Endothelial cell of umbilical vein (primary cell): ENCODE results near the gene SLC33A1. TPM values are rescaled to one million over a fixed set of nuclear protein-coding genes. Genes with fewer than 3 reads are reported as not detected.
"Not testable (repeated sequence)": the region's sequence is repeated elsewhere in the genome, so short reads cannot be mapped to it uniquely, and the experiment has no call there.

Source experiments
- BruUV-seq: library from RNA; stranded (reverse); fragments of 400-500 nt; replicated peaks from 2 replicates; lab custom pipeline; 2021; lab: Mats Ljungman, UMichigan
- CTCF ChIA-PET: fragments of 300-600, 350-600 bp; sonication (Branson Sonifier 250); formaldehyde crosslinking; loops from one replicate; lab custom pipeline; 2021; ENCODE audit warnings: antibody characterized with exemption, inconsistent platforms; lab: Charles Lee
- POLR2A ChIA-PET: fragments of 300-600, 350-600 bp; sonication (Branson Sonifier 250); formaldehyde crosslinking; loops from one replicate; lab custom pipeline; 2021; ENCODE audit warnings: antibody characterized with exemption, inconsistent platforms; lab: Charles Lee
- DNase-seq: peaks from one replicate; pipeline ENCODE4 v3.0.0-alpha.2; 2011; ENCODE audit warnings: low read depth, low spot score
- FAIRE-seq: peaks from 2 replicates; lab custom pipeline; 2011; peaks lifted over from hg19 to GRCh38; lab: Jason Lieb, UNC
- H2AFZ ChIP-seq: 2 replicates; pipeline ENCODE4 v1.6.0; 2012; ENCODE audit warnings: low read depth, low read length, control low read depth, inconsistent platforms
- H3K27ac ChIP-seq: 2 replicates; pipeline ENCODE4 v1.5.1; 2011; ENCODE audit warnings: low read depth, mild to moderate bottlenecking, control low read depth, low read length, moderate library complexity; ENCODE audit not compliant: insufficient read depth
- H3K27me3 ChIP-seq, 2 experiments: 2 replicates each; pipeline versions ENCODE4 v1.6.0 to v1.6.1; 2011; ENCODE audit warnings: low read length in 2 of 2, mixed read lengths in 1 of 2; ENCODE audit not compliant: control insufficient read depth in 2 of 2, insufficient read depth in 2 of 2
- H3K36me3 ChIP-seq, 2 experiments: 2 replicates in 1 of 2; 3 replicates in 1 of 2; pipeline ENCODE4 v1.5.1; 2011; ENCODE audit warnings: low read length in 2 of 2, mild to moderate bottlenecking in 1 of 2, moderate library complexity in 1 of 2; ENCODE audit not compliant: control insufficient read depth in 2 of 2, insufficient read depth in 2 of 2; ENCODE audit errors: extremely low read depth in 1 of 2
- H3K4me1 ChIP-seq: 3 replicates; pipeline ENCODE4 v1.5.1; 2011; ENCODE audit warnings: mild to moderate bottlenecking, low read length; ENCODE audit not compliant: control insufficient read depth, insufficient read depth; ENCODE audit errors: extremely low read depth
- H3K4me2 ChIP-seq: 2 replicates; pipeline ENCODE4 v1.6.1; 2011; ENCODE audit warnings: low read length, control low read depth, mixed read lengths; ENCODE audit not compliant: insufficient read depth
- H3K4me3 ChIP-seq, 3 experiments: fragments of 200-600 bp in 1 of 3; sonication (generic), shearing (Covaris generic) in 1 of 3; replicated peaks in 1 of 3; 2 replicates each; pipeline ENCODE4 v1.5.1; 2011 to 2016; ENCODE audit warnings: control low read depth in 3 of 3, low read length in 3 of 3, mild to moderate bottlenecking in 2 of 3, inconsistent platforms in 1 of 3, low read depth in 1 of 3, moderate library complexity in 1 of 3; ENCODE audit not compliant: insufficient read depth in 1 of 3
- H3K79me2 ChIP-seq: 2 replicates; pipeline ENCODE4 v1.6.0; 2012; ENCODE audit warnings: low read length, inconsistent platforms; ENCODE audit not compliant: control insufficient read depth, insufficient read depth
- H3K9ac ChIP-seq: replicated peaks from 2 replicates; pipeline ENCODE3; 2011; ENCODE audit warnings: low read length, control low read depth; ENCODE audit not compliant: insufficient read depth; ENCODE audit errors: extremely low read depth
- H3K9me1 ChIP-seq: replicated peaks from 3 replicates; pipeline ENCODE4 v1.6.0; 2011; ENCODE audit warnings: mild to moderate bottlenecking, low read length; ENCODE audit not compliant: control insufficient read depth, insufficient read depth; ENCODE audit errors: extremely low read depth
- H3K9me3 ChIP-seq: replicated peaks from 2 replicates; pipeline ENCODE4 v1.5.1; 2012; ENCODE audit warnings: low read length, inconsistent platforms; ENCODE audit not compliant: control insufficient read depth, insufficient read depth
- H4K20me1 ChIP-seq: replicated peaks from 2 replicates; pipeline ENCODE3; 2011; ENCODE audit warnings: mild to moderate bottlenecking, low read length; ENCODE audit not compliant: control insufficient read depth, insufficient read depth; ENCODE audit errors: extremely low read depth
- CTCF ChIP-seq, 2 donors: IDR thresholded peaks; 1 replicate in 1 of 2; 2 replicates in 1 of 2; pipeline ENCODE4 v1.5.1; 2011; ENCODE audit warnings: low read length in 2 of 2, mild to moderate bottlenecking in 2 of 2, moderate library complexity in 2 of 2, control low read depth in 1 of 2, inconsistent platforms in 1 of 2, low read depth in 1 of 2; ENCODE audit not compliant: insufficient read depth in 1 of 2; ENCODE audit errors: extremely low read depth in 1 of 2
- EZH2 ChIP-seq: IDR thresholded peaks from 2 replicates; pipeline ENCODE4 v1.6.1; 2012; ENCODE audit warnings: borderline replicate concordance, low read depth, mild to moderate bottlenecking, moderate library complexity, low read length, inconsistent platforms; ENCODE audit not compliant: severe bottlenecking
- FOS ChIP-seq: IDR thresholded peaks from 2 replicates; pipeline ENCODE4 v1.6.1; 2011; ENCODE audit warnings: mild to moderate bottlenecking, low read length, moderate library complexity, borderline replicate concordance; ENCODE audit not compliant: insufficient read depth
- GATA2 ChIP-seq: IDR thresholded peaks from 2 replicates; pipeline ENCODE4 v1.7.0; 2011; ENCODE audit warnings: low read depth, mild to moderate bottlenecking, moderate library complexity, mixed read lengths, low read length; ENCODE audit not compliant: insufficient read length, insufficient read depth
- JUN ChIP-seq: IDR thresholded peaks from 2 replicates; pipeline ENCODE4 v1.6.1; 2011; ENCODE audit warnings: borderline replicate concordance, low read depth; ENCODE audit not compliant: insufficient read length, insufficient read depth
- MYC ChIP-seq: IDR thresholded peaks from one replicate; pipeline ENCODE4 v1.6.1; 2011; ENCODE audit warnings: mild to moderate bottlenecking, low read depth, low read length
- POLR2A ChIP-seq: IDR thresholded peaks from 2 replicates; pipeline ENCODE4 v1.6.1; 2012; ENCODE audit warnings: low read depth, mild to moderate bottlenecking, control low read depth, low read length
- POLR2AphosphoS5 ChIP-seq: IDR thresholded peaks from 2 replicates; pipeline ENCODE4 v1.6.1; 2012; ENCODE audit warnings: low read depth, mild to moderate bottlenecking, control low read depth, low read length, moderate library complexity; ENCODE audit not compliant: insufficient read depth
- dilution Hi-C: fragments of 300-500 bp; cut with MboI; formaldehyde crosslinking; loops from one replicate; pipeline ENCODE4 v1.15.0; 2019; ENCODE audit warnings: low sequenced_read_pairs; ENCODE audit not compliant: extremely low pct_ligation_motif_present
- intact Hi-C: fragments of 100-400 bp; cut with micrococcal nuclease; formaldehyde crosslinking; loops from one replicate; pipeline ENCODE4 v1.10.0; 2022
- polyA plus RNA-seq, 4 experiments: library from polyadenylated mRNA; depleted of rRNA in 3 of 4; stranded (reverse) in 3 of 4; unstranded in 1 of 4; fragments of >200 nt; gene quantifications; 2 replicates each; pipeline versions ENCODE4 v1.2.1 to v1.2.3, GENCODE V29; 2011 to 2012; ENCODE audit warnings: missing spikeins in 1 of 4
- total RNA-seq: library from RNA; stranded (reverse); gene quantifications from 2 replicates; pipeline ENCODE4 v1.2.3, GENCODE V29; 2021
- TF ChIP-seq, protein P1 (sequence below): IDR thresholded peaks from 2 replicates; pipeline ENCODE4 v1.6.1; 2011; ENCODE audit not compliant: insufficient read depth, insufficient read length

SLC33A1 gene
- total and polyA plus RNA-seq, 2 donors (not counting 3 experiments of a cell fraction or from before 2014, with no cell fraction given): 28.4 to 30.3 TPM

DNA sequence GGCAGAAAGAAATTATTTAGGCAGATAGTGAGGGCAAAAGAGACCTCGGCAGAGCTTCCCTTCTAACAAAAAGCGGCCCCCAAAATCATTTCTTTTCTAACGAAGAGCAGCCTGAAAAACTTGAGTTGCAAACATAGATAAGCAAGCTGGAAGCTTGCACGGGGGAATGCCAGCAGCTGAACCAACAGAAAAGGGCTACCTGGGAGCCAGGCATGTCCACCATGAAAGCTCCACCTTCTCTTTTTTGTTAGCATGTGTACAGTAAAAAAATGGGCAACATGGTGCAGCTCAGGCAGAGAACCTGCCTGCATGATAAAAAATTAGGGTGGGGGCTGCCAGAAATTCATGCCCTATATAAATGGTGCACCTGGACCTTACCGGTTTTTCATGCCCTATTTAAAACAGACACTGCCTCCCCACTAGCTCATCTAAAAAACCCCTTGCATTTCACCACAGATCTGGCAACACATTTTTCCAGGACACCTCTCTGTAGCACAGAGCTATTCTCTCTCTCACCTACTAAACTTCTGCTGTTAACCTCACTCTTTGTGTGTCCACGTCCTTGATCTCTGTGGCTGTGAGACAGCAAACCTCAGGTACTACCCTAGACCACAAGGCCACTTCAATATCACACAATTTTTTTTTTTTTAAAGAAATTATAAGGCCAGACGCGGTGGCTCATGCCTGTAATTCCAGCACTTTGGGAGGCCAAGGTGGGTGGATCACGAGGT, 18.7 kb downstream of the SLC33A1 start:
- dilution Hi-C loops: no loop called here
- Histone ChIP-seq H3K4me1 (no peaks in the 10 kb centered on the region), H3K4me3 (no peak overlapping the region), H3K9me1 (no peaks in the 10 kb centered on the region), H3K9ac (no peak overlapping the region), H3K9me3 (no peaks in the 10 kb centered on the region), H3K4me2 (no peak overlapping the region), H3K36me3 (no peaks in the 10 kb centered on the region), H3K27me3 (no peaks in the 10 kb centered on the region), H2AFZ (no peak overlapping the region), H3K79me2 (no peaks in the 10 kb centered on the region), H4K20me1 (no peaks in the 10 kb centered on the region), H3K27ac (no peak overlapping the region)
- CTCF ChIA-PET: interaction anchor here (0.7 kb wide), 1 partner anchor 11 kb away, joined by 3 read pairs; no protein-coding TSS in a partner anchor
- DNase-seq (no peak), FAIRE-seq (no peak)
- BruUV-seq: no TSS peak
- intact Hi-C loops: no loop called here
- POLR2A ChIA-PET: no interaction called here
- TF ChIP-seq POLR2AphosphoS5 (no peak), MYC (no peak), POLR2A (no peak), GATA2 (no peak), CTCF (IDR thresholded peaks at IDR 0.05; ENCODE audit: extremely low read depth in 1 of 2, insufficient read depth in 1 of 2, low read depth in 1 of 2, low read length in 2 of 2) (no peak), JUN (no peak), EZH2 (no peak), FOS (no peak)
- TF ChIP-seq, protein P1, sequence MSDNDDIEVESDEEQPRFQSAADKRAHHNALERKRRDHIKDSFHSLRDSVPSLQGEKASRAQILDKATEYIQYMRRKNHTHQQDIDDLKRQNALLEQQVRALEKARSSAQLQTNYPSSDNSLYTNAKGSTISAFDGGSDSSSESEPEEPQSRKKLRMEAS: no peak

- H3K79me2 ChIP-seq, H3K4me1 ChIP-seq, FAIRE-seq, POLR2A ChIA-PET, H3K4me2 ChIP-seq, dilution Hi-C loops, H3K36me3 ChIP-seq, H4K20me1 ChIP-seq, H3K27me3 ChIP-seq, H3K27ac ChIP-seq, BruUV-seq, H3K4me3 ChIP-seq, intact Hi-C loops, H2AFZ ChIP-seq, H3K9me1 ChIP-seq, H3K9me3 ChIP-seq, H3K9ac ChIP-seq, DNase-seq: not testable (repeated sequence)
- CTCF ChIA-PET: interaction anchor here (2.0 kb wide), 1 partner anchor 23 kb away, joined by 10 read pairs; the partner anchor contains the start of gene C3orf33
These were observed 25.6 kb downstream of the SLC33A1 start for GRCh38 chr3:155828490-155829098.
